GM08714 (cell line): ENCODE data around the gene FHOD3.

ENCODE experiments used
- H3K4me3 ChIP-seq: fragments of 200-500 bp; sonication (Bioruptor generic); 2 replicates; pipeline ENCODE4 v1.5.1; 2014; ENCODE audit warnings: mild to moderate bottlenecking, low read length, inconsistent platforms
- ZNF274 ChIP-seq: IDR thresholded peaks from 2 replicates; pipeline ENCODE4 v1.6.1; 2012; ENCODE audit warnings: mild to moderate bottlenecking, low read depth, low read length

FHOD3 gene

DNA sequence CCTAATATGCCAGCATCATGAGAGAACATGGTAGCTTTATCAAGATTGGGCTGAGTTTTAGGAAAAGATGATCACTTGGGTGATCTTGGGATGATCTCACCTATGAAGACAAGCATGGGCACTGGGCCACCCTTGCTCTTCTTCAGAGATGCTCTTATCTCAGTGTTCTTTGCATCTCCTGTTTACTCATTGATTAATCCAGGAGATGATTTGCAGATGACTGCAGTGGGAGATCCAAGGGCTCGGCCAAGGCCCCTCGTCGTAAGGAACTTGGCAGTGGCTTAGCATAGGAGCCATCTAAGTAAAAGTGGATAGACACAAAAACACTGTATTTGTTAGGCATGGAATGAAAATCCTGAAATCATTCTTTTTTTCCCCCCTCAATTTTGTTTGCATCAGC lies 228.4 kb downstream of the FHOD3 start:
- TF ChIP-seq ZNF274: no peak
- H3K4me3 ChIP-seq: no peak overlapping the region

DNA sequence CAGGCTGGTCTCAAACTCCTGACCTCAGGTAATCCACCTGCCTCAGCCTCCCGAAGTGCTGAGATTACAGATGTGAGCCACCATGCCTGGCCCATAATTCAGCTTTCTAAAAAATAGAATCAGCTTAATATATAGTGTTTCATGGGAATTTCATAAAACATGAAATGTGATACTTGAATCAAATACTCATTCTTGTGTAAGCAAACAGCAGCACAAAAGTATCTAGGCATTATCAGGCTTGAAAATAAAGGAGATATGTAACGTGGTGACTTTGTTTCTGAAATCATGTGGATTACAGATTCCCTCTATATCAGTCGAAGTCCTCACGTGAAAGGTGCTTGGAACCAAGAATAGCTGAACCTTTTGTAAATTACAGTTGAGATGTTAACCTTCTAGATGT lies 229.1 kb downstream of the FHOD3 start:
- no peak overlapping the region for H3K4me3 ChIP-seq
- TF ChIP-seq ZNF274: no peak

DNA sequence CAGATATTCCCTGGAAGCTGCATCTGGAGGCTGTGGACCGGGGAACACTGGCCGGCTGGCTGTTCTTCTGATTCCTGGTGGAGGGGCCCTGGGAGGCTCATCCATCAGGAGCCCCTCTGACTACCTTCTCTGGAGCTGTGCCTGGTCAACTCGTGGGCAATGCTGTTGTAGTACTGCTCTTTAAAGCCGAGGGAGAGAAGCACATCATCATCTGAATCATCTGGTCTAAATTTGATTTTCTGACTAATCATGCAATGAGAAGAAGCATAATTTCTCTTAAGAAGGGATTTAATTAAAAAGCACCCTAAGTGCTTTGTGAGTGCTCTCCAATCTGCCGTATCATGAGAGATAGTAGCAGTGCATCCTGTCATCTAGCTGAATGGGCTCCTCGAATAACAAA lies 229.5 kb downstream of the FHOD3 start:
- TF ChIP-seq ZNF274: no peak
- H3K4me3 ChIP-seq: no peak overlapping the region

DNA sequence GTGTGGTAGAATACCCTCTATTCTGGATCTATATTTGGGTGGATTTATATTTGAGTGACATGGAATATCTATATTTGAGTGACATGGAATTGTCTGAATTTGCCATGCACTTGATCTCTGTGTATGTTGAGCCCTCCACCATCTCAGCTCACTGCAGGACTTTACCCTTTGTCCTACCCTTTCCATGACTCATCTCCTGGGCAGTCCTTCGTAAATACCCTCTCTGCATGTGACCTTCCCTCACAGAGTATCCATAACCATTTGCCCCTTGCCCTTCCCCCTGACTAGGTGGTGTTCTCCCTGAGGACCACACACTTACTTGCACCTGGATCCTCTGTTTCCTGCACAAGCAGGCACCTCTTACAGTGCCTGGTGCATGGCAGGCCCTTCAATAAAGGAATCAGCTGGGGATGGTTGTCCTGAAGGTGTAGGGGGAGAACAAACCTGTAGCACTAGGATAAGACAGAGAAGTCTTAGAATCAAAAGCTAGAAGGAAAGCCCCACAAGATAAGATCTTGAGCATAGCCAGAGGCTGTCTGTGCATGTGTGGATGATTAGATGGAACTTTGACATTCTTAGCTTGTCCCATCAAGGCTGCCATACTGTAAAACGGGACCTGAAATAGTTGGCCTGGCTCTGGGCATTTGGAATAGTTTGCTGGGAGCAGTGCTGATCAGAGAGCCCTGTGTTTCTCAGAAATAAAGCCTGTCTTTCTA lies 230.4 kb downstream of the FHOD3 start:
- no peak overlapping the region for H3K4me3 ChIP-seq
- no peak for TF ChIP-seq ZNF274

DNA sequence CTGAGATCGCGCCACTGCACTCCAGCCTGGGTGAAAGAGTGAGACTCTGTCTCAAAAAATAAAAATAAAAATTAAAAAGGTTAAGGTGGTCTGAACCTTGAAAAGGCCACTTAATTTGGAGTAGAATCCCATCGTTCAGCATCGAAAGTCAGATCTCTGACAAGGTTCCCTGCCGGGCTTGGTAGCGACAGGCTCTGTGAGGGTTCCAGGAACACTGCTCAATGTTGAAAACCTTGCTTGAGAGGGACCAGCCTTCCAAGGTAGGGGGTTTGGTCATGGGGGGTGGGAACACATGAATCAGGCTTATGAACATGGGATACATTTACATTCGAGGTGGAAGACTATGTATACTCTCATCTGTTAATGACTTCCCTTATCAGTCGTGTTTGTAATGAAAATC lies 232.2 kb downstream of the FHOD3 start:
- no peak for TF ChIP-seq ZNF274
- no peak overlapping the region for H3K4me3 ChIP-seq

DNA sequence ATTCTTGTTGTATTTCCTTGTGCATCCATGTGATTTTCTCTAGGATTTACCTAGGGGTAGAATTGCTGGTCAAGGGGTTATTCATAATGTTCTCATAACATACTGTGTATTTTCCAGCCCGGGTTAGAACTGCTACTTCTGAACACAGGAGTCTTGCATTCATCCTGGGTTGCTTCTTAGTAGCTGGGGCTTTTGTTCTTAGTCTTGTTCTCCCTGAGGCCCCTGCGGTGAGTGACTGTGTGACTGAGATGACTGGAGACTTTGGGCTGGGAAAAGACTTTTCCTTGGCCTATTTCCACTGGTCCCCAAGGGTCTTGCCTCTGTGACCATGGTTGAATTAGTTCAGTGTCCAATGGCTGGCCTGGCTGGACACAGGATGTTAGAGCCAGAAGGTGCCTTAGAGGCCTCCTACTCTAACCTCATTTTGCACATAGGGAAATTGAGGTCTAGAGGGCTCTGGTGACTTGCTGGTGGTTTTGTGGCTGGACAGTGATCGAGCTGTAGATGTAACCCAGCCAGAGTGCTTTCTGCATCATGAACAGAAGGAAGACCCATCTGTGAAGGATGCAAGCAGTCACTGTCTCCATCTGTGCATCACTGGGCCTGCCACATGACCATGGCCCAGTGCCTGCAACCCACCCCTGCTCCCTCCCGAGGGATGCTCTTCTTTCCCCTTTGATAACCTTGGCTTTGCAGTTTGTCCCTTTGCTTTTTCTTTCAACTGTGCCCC lies 233.3 kb downstream of the FHOD3 start:
- TF ChIP-seq ZNF274: no peak
- H3K4me3 ChIP-seq: no peak overlapping the region

DNA sequence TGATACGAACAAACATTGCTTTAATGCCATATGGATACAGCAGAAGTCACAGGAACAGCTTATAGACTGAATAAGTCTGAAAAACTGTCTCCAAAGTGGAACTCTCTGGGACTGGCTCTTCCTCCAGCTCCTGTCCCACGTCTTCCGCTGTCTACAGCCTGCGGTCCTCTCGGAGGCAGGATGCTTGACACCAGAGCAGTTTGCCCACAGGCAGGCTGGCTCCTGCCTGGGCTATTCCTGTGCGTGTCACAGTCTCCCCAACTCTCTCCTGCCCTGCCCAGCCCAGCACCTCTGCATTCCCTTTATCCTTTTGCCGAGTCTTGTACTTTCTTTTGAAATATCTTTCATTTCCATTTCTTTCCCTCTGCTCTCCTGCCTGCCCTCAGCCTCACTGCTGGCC lies 234.1 kb downstream of the FHOD3 start:
- H3K4me3 ChIP-seq: no peak overlapping the region
- no peak for TF ChIP-seq ZNF274

DNA sequence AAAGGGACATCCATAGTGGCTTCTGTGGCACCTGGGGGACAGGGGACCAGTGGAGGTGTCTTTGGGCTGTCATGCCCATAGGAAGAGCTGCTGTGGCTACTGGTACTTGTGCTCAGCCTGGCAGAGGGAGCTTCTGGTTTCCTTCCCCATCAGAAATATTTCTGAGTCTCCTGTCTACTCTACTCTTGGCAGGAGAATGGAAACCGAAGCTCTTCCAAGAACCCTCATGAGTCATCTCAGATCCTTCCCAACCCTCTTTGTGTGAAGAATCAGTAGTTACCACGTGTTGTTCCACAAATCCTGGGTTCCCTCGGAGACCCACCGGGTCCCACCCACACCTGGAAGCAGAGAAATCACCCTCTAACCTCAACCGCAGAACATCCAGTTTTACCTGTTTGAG lies 234.9 kb downstream of the FHOD3 start:
- no peak for TF ChIP-seq ZNF274

DNA sequence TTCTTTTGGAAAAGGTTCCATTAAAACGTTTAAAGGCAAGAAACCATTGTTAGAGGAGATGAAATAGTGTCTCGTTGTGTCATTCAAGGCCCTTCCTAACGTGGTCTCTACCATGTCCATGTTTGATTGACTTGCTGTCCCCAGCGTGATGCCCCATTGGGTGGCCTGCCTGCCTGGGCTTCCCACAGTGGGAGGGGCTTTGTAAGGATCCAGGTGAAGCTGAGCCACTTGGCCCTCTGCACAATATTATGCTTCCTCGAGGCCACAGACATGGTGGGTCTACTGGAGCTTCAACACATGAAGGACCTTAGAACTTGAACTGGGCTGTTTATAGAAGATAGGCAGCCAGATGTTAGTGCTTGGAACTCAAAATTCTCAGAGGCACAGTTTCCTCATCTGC lies 235.3 kb downstream of the FHOD3 start:
- H3K4me3 ChIP-seq: no peak overlapping the region
- TF ChIP-seq ZNF274: no peak

More for the DNA sequence above, 234.9 kb downstream of the FHOD3 start:
- H3K4me3 ChIP-seq: no peak overlapping the region

DNA sequence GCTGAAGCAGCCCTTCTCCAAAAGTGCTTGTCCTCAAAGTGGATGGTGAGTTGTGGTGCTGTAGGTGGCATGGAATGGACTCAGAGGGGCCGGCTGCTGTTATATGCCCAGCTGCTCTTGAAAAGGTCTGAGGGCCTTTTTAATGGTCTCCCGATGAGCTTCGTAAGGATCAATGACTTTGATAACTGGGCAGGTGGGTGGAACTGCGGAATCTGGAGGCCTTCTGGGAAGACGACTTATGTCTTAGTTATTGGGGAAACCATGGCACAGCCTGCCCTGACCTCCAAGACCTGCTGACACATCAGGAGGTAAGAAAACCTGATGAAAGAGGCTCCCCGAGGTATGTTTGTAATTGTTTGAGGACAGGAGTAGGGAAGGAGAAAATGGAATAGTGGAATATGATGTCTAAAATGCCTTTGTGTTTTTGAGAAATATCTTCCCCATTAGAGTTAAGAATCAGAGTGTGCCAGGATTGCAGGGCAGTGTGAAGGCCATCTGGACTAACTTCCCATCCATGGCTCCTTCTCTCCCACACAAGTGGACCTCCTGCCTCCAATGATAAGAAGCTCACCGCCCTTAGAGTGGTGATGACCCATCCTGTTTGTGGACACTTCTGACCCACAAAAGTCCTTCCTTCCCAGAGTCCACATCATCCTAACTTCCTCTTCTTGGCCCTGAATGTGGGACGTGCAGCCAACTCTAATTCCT lies 236.1 kb downstream of the FHOD3 start:
- H3K4me3 ChIP-seq: no peak overlapping the region
- TF ChIP-seq ZNF274: no peak

DNA sequence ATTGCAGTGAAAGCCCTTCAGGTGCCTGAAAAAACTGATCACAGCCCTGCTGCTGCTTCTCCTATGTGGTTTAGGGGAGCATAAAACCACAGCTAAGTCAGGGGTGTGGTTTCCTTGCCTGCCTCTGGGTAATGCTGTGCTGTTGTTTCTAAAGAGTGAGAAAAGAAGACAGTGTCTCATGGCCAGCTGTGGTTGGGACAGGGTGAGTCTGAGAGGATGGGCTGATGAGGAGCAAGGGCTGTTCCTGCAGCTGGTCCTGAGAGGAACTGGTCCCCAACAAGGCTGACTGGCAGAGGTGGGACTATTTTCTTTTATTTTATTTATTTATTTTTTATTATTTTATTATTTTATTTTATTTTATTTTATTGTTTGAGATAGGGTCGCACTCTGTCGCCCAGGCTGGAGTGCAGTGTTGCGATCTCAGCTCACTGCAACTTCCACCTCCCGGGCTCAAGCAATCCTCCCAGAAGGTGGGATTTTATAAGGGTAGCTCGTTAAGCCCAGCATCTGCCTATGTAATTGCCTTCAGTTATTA lies 236.7 kb downstream of the FHOD3 start:
- TF ChIP-seq ZNF274: no peak
- H3K4me3 ChIP-seq: no peak overlapping the region

DNA sequence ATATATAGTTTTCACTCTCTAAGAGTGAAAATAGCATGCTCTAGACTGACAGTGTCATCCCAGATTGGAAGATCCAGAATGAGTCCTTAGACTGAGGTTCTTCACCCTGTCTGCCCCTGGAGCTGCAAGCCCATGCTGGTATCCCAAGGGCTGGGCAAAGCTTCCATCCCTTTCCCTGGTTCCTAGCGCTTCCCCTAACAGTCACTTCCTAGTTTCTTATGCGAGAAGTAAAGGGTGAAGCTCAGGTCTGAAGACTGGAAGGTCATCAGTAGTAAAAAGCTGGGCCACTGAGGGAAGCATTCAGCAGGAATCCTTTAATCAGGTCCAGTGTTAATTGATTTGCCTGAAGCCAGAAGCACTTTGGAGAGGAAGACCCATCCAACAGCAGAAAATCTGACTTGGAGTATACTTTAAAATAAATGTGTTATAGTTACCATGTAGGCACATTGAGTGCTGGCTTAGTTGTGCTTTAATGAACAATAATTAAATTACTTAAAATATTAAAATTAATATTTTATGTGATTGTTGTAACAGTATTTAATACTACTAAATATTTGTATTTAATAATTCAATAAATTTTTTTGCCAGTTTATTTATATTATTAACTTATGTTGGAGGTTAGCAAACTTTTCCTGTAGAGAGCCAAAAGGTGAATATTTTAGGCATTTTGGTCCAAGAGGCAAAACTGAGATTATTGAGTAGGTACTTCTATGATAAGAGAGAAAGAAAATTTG lies 237.9 kb downstream of the FHOD3 start:
- H3K4me3 ChIP-seq: no peak overlapping the region
- TF ChIP-seq ZNF274: no peak

DNA sequence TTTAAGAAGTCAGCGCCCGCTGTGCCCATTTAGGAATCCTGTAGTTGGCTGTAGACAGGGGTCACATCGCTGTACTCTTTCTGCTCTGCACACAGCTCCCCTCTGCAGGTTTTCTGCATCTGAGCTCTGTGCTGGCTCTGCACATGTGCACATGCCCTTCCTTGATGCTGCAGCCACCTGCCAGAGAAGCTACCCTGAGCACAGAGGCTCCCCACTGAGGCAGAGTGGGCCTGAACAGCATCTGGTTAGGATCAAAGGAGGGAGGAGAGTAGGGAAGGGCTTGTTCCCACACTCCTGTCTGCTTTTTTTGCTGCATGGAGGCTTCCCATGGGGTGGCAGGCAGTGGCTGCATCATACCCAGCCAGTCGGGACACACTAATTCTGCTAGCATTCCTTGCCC lies 238.9 kb downstream of the FHOD3 start:
- no peak overlapping the region for H3K4me3 ChIP-seq
- no peak for TF ChIP-seq ZNF274

DNA sequence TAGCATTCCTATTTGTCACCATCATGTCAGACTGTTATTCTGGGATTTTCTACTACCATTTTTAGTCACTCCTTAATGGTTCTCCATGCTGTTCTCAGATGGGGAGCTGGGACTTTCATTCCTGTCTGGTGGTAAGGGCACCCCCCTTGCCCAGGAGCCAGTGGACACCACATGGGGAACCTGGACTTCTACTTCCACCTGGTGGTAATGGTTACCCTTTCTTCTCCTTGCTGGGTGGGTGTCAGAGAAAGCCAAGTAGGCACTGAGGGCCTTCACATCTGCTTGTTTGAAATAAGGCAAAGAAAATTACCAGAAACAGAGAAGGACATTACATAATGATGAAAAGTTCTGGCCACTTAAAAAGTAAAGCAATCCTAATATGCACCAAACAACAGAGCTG lies 239.8 kb downstream of the FHOD3 start:
- H3K4me3 ChIP-seq: no peak overlapping the region
- no peak for TF ChIP-seq ZNF274
